ENCODE results near the gene LRRC41.
A peak's percentile ranks its signal among the peaks of the same experiment; 100 is the strongest.
"Not testable (repeated sequence)": the region's sequence is repeated elsewhere in the genome, so short reads cannot be mapped to it uniquely, and the experiment has no call there.

Gene LRRC41, protein sequence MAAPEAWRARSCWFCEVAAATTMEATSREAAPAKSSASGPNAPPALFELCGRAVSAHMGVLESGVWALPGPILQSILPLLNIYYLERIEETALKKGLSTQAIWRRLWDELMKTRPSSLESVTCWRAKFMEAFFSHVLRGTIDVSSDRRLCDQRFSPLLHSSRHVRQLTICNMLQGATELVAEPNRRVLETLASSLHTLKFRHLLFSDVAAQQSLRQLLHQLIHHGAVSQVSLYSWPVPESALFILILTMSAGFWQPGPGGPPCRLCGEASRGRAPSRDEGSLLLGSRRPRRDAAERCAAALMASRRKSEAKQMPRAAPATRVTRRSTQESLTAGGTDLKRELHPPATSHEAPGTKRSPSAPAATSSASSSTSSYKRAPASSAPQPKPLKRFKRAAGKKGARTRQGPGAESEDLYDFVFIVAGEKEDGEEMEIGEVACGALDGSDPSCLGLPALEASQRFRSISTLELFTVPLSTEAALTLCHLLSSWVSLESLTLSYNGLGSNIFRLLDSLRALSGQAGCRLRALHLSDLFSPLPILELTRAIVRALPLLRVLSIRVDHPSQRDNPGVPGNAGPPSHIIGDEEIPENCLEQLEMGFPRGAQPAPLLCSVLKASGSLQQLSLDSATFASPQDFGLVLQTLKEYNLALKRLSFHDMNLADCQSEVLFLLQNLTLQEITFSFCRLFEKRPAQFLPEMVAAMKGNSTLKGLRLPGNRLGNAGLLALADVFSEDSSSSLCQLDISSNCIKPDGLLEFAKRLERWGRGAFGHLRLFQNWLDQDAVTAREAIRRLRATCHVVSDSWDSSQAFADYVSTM

DNA sequence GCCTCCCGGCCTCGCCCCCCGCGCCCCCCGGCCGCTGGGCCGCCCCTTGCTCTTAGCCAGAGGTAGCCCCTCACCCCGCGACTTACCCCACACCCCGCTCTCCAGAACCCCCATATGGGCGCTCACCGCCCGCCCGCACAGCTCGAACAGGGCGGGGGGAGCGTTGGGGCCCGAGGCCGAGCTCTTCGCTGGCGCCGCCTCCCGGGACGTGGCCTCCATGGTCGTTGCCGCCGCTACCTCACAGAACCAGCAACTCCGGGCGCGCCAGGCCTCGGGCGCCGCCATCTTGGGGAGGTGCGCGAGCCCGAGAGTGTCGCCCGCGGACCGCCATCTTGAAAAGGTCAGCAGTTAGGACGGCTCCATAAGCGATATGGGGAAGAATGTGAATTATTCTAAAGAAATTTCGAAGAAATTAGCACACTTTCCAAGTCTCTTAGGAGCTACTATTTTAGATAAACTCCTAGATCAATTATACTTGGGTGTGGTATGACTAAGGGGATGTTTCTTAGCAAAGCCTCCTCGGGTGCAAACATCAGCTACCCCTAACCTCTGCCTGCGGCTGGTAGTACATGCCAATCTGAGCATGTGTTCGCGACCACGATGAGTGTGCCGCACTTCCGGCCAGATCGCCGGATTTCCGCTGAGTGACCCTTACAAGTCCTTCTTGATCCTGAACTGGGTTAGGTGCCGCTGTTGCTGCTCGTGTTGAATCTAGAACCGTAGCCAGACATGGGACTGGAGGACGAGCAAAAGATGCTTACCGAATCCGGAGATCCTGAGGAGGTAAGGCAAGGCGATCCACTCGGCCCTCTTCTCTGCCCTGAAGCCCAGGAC is at the start of gene LRRC41, which contains the start of gene UQCRH:
Gene LRRC41 (minus strand): TSS at position 579 of the 834 bp plus-strand sequence. CDS start 294 bp downstream, at position 285.
Gene UQCRH (plus strand): TSS at position 661 of the 834 bp plus-strand sequence. CDS start 69 bp downstream, at position 730.
- FAIRE-seq (peak; percentile 93), DNase-seq (ENCODE audit: extremely low spot score, insufficient read length, low read depth) (peak; percentile 81)

GRCh38 chr1:46352363-46352762 is 48.9 kb upstream of the LRRC41 start:
- no peak for FAIRE-seq

GRCh38 chr1:46345281-46345680 is 41.9 kb upstream of the LRRC41 start:
- FAIRE-seq = no peak
- DNase-seq (ENCODE audit: extremely low spot score, insufficient read length, low read depth) = no peak

More at GRCh38 chr1:46352363-46352762, 48.9 kb upstream of the LRRC41 start:
- no peak for DNase-seq (ENCODE audit: extremely low spot score, insufficient read length, low read depth)

DNA sequence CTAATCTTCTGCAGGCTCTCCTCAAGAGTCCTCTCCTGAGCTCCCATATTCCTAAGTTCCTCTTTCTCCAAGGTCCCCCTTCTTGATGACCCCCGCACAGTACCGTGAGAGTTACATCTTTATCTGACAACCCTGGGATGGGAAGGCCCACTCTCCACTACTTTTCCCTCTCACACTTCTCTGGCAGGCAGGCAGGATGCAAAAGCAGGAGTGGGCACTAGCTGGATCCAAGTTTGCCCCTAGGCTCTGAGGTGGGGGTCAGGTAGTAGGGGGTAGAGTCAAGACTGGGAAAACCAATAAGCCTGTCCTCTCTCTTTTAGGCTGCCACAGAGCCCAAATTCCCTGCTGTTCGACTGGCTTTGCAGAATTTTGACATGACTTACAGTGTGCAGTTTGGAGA is 41.1 kb upstream of the LRRC41 start:
- no peak for DNase-seq (ENCODE audit: extremely low spot score, insufficient read length, low read depth)
- FAIRE-seq = no peak

GRCh38 chr1:46343705-46344104 is 40.3 kb upstream of the LRRC41 start:
- no peak for DNase-seq (ENCODE audit: extremely low spot score, insufficient read length, low read depth)
- FAIRE-seq = no peak

DNA sequence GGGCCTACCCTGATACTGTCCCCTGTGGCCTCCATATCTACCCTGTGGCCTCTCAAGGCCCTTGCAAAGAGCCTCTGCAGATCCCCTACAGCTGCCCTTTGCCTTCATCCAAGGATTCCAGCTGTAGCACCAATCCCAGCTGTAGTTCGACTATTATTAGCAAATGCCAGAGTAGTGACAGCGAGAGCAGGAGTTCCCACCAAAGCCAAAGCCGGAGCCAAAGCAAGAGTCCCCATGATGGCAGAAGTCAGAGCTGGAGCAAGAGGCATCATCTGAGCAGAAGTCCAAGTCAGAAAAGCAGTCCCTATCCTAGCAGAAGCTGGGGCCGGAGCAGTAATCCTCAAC is 39.9 kb upstream of the LRRC41 start:
- no peak for DNase-seq (ENCODE audit: extremely low spot score, insufficient read length, low read depth)
- no peak for FAIRE-seq

DNA sequence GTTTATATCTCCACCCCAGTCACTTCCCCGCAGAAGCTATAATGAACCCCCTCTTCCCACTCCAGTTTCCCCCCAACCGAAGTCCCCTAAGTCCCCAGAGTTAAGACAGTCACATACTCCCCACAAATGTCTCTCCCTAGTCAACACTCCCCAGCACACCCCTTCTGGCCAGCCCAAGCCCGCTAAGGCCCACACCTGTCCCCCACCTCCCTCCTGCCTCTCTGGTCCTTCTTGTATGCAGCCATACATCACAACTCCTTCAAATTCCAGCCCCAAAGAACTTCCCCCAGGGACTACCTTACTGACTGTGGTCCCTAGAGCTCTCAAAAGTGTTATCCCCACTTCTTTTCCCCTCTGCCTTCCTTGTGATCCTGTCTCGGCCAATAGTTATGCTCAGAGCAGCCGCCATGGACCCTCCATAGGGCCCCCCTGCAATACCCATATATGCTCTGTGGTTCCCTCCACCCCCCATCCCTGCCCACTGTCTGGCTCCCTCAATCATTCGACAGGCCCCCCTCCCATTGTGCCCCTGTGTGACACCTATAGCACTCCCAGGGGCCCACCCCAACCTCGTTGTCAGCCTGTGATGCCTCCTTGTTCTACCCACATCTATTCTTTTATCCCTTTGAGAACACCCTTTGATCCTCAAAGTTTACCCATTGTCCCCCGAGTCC is 39.4 kb upstream of the LRRC41 start:
- DNase-seq (ENCODE audit: extremely low spot score, insufficient read length, low read depth) = no peak
- no peak for FAIRE-seq

- no peak for DNase-seq (ENCODE audit: extremely low spot score, insufficient read length, low read depth)
- FAIRE-seq = peak; percentile 79
Observed at GRCh38 chr1:46342084-46342656, 38.8 kb upstream of the LRRC41 start.

DNA sequence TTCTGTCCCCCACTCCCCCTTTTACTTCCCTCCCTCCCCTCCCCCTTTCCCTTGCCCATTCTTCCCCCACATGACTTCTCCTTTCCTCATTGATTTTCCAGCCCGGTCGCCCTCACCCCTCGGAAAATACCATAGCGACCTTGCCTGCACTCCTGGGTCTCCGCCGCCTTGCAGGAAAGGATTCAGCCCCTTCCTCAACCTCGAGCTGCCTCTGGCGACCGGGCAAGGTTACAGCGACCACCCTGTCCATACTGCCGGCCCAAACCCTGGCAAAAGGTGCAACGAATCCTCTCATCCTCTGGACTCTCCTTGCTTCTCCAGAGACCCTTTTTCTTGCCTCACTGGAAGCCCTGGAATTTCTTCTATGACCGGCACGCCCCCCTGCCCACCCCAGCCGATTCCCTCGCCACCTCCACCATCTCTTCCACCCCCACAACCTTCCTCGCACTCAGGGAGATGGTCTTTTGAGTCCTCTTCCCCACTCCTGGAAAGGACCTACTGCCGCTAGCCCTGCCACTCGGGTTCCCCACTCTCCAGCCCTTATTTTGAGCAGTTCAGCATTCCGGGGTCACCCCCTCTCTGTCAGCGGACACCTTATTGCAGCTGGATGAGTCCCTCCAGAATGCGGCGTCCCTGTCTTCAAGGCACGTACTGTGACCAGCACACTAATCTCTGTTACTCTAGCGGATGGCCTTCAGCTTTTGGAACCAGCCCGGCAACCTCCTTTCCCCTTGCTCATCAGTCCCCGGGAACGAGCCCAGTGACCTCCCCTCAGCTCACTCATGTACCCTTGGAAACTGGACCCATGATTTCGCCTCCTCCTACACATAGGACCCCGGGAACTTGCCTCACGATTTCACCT is 38.0 kb upstream of the LRRC41 start:
- FAIRE-seq (no peak), DNase-seq (ENCODE audit: extremely low spot score, insufficient read length, low read depth) (no peak)

- FAIRE-seq (peak; percentile 92), DNase-seq (ENCODE audit: extremely low spot score, insufficient read length, low read depth) (peak; percentile 67)
Observed at GRCh38 chr1:46340404-46341221, 37.2 kb upstream of the LRRC41 start, which contains the start of gene NSUN4. NSUN4 (plus strand) TSS chr1:46340807; CDS start chr1:46340827, 20 bp downstream.

GRCh38 chr1:46337409-46337808 is 34.0 kb upstream of the LRRC41 start:
- not testable (repeated sequence) for FAIRE-seq; DNase-seq (ENCODE audit: extremely low spot score, insufficient read length, low read depth)

- no peak for FAIRE-seq
- no peak for DNase-seq (ENCODE audit: extremely low spot score, insufficient read length, low read depth)
Observed at GRCh38 chr1:46335081-46335480, 31.7 kb upstream of the LRRC41 start.

- no peak for FAIRE-seq
- DNase-seq (ENCODE audit: extremely low spot score, insufficient read length, low read depth) = no peak
Observed at GRCh38 chr1:46334030-46334384, 30.6 kb upstream of the LRRC41 start.

DNA sequence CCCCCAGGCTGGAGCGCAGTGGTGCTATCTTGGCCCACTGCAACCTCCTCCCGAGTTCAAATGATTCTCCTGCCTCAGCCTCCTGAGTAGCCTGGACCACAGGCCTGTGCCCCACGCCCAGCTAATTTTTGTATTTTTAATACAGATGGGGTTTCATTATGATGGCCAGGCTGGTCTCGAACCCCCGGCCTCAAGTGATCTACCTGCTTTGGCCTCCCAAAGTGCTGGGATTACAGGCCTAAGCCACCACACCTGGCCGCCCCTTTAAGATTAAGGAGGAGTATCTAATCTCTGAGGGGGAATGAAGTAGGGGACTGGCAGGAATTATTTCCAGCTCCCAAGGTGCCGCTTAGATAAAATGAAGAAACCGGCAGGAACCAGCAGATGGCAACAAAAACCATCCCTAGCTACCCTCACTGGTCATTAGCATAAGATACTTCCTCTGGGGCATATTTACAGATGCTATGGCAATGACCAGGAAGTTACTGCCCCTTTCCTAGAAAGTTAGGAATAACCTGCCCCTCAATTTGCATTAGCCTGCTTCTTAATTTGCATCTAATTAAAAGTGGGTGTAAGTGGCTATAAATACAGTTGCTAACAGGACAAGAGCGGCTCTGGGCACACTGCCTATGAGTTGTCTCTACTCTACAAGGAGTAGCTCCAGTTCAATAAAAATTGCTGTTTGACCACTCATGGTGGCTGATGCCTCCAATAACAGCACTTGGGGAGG is 30.0 kb upstream of the LRRC41 start:
- DNase-seq (ENCODE audit: extremely low spot score, insufficient read length, low read depth) (peak; percentile 40), FAIRE-seq (peak; percentile 97)

GRCh38 chr1:46331786-46332540 is 28.5 kb upstream of the LRRC41 start:
- peak; percentile 90 for FAIRE-seq
- DNase-seq (ENCODE audit: extremely low spot score, insufficient read length, low read depth) = not testable (repeated sequence)

- DNase-seq (ENCODE audit: extremely low spot score, insufficient read length, low read depth); FAIRE-seq: not testable (repeated sequence)
Observed at GRCh38 chr1:46330381-46330780, 27.0 kb upstream of the LRRC41 start.

All from GM18507 (cell line).